Suprapubic skin (tissue), 4 donors: ENCODE results near the gene TTYH2. TPM values are rescaled to one million over a fixed set of nuclear protein-coding genes. Genes with fewer than 3 reads are reported as not detected.

Experiments
- DNase-seq, 2 donors: peaks; one replicate each; pipeline ENCODE4 v3.0.0-alpha.2; 2019; ENCODE audit warnings: low spot score in 2 of 2
- H3K27ac ChIP-seq: fragments of 200-600 bp; sonication (generic); one replicate; pipeline ENCODE4 v1.5.1; 2019
- H3K27me3 ChIP-seq: fragments of 200-600 bp; sonication (generic); one replicate; pipeline ENCODE4 v1.5.1; 2019
- H3K36me3 ChIP-seq: fragments of 200-600 bp; sonication (generic); one replicate; pipeline ENCODE4 v1.5.1; 2019
- H3K4me1 ChIP-seq: fragments of 200-600 bp; sonication (generic); one replicate; pipeline ENCODE4 v1.5.1; 2019
- H3K4me3 ChIP-seq: fragments of 200-600 bp; sonication (generic); one replicate; pipeline ENCODE4 v1.5.1; 2019; ENCODE audit warnings: mild to moderate bottlenecking
- H3K9me3 ChIP-seq: fragments of 200-600 bp; sonication (generic); one replicate; pipeline ENCODE4 v1.5.1; 2019
- EP300 ChIP-seq: sonication (generic); formaldehyde crosslinking; IDR thresholded peaks from one replicate; pipeline ENCODE4 v1.6.1; 2017; ENCODE audit warnings: antibody characterized with exemption
- POLR2A ChIP-seq, 2 donors: fragments of 450-650 bp; IDR thresholded peaks; one replicate each; pipeline ENCODE4 v1.6.1; 2017; ENCODE audit warnings: antibody characterized with exemption in 2 of 2, mild to moderate bottlenecking in 2 of 2, moderate library complexity in 2 of 2
- POLR2AphosphoS5 ChIP-seq, 3 donors: sonication (generic); formaldehyde crosslinking; IDR thresholded peaks; one replicate each; pipeline ENCODE4 v1.6.1; 2017; ENCODE audit warnings: antibody characterized with exemption in 3 of 3
- WGBS: methylation state at CpG from one replicate; pipeline ENCODE4 v1.1.5; 2018; 5-methylcytosine and 5-hydroxymethylcytosine counted together
- total RNA-seq, 4 donors: library from RNA; depleted of rRNA; stranded (reverse); fragments of >200 nt; gene quantifications; one replicate each; pipeline ENCODE4 v1.1.0, GENCODE V29; 2016
- TF ChIP-seq, protein P1 (sequence below), 2 donors: fragments of 200-600 bp in 1 of 2; fragments of 450-650 bp in 1 of 2; sonication (generic) in 1 of 2; IDR thresholded peaks; one replicate each; pipeline ENCODE4 v1.5.1; 2016 to 2019; ENCODE audit warnings: antibody characterized with exemption in 2 of 2, mild to moderate bottlenecking in 1 of 2, moderate library complexity in 1 of 2

TTYH2 gene
- total RNA-seq, 4 donors from 2014 or later: 5.7 to 12.0 (median 8.2) TPM

- Histone ChIP-seq H3K27ac (peak overlapping the region; percentile 39), H3K36me3 (no peaks in the 10 kb centered on the region), H3K9me3 (no peaks in the 10 kb centered on the region), H3K27me3 (no peaks in the 10 kb centered on the region), H3K4me1 (no peaks in the 10 kb centered on the region), H3K4me3 (peak overlapping the region; percentile 6)
- no peak for DNase-seq
- TF ChIP-seq, protein P1, sequence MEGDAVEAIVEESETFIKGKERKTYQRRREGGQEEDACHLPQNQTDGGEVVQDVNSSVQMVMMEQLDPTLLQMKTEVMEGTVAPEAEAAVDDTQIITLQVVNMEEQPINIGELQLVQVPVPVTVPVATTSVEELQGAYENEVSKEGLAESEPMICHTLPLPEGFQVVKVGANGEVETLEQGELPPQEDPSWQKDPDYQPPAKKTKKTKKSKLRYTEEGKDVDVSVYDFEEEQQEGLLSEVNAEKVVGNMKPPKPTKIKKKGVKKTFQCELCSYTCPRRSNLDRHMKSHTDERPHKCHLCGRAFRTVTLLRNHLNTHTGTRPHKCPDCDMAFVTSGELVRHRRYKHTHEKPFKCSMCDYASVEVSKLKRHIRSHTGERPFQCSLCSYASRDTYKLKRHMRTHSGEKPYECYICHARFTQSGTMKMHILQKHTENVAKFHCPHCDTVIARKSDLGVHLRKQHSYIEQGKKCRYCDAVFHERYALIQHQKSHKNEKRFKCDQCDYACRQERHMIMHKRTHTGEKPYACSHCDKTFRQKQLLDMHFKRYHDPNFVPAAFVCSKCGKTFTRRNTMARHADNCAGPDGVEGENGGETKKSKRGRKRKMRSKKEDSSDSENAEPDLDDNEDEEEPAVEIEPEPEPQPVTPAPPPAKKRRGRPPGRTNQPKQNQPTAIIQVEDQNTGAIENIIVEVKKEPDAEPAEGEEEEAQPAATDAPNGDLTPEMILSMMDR (IDR thresholded peaks at IDR 0.05): no peak
- no peak for TF ChIP-seq POLR2A (IDR thresholded peaks at IDR 0.05)
- no peak for TF ChIP-seq EP300
- WGBS: 67% methylated on average over 16 of the region's 19 CpGs
These were observed 21.7 kb downstream of the TTYH2 start for GRCh38 chr17:74235040-74235581.

DNA sequence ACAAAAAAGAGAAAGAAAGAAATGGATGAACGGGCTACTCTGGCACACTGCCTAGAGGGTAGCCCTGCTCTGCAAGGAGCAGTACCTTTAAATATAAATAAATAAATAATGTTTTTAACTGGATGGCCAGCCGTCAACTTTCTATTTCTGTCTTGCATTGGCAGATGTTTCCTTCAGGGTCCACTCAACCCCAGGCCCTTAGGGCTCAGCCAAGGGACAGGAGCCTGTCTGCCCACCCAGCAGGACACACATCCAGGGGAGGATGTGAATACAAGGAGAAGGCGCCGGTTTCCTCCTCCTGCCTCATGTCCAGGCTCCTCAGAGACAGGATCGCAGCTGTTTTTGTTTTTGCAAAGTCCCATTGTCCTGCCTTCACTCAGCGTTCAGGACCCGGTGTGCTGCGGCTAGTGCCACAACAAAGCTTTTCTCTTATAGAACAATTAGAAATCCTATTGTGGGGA, 22.6 kb downstream of the TTYH2 start:
- H3K36me3 ChIP-seq: no peaks in the 10 kb centered on the region

GRCh38 chr17:74237321-74237720, 23.9 kb downstream of the TTYH2 start:
- TF ChIP-seq EP300: no peak
- TF ChIP-seq, protein P1 (IDR thresholded peaks at IDR 0.05): no peak
- TF ChIP-seq POLR2AphosphoS5 (IDR thresholded peaks at IDR 0.05): no peak
- TF ChIP-seq POLR2A (IDR thresholded peaks at IDR 0.05): no peak
- Histone ChIP-seq H3K27me3 (no peaks in the 10 kb centered on the region), H3K4me1 (peaks cover 7% of the 10 kb centered on the region), H3K36me3 (no peaks in the 10 kb centered on the region), H3K9me3 (no peaks in the 10 kb centered on the region), H3K27ac (no peak overlapping the region), H3K4me3 (no peak overlapping the region)
- no peak for DNase-seq
- WGBS: 86% methylated on average over 12 of the region's 12 CpGs

More for the DNA sequence above, 22.6 kb downstream of the TTYH2 start:
- TF ChIP-seq POLR2AphosphoS5 (IDR thresholded peaks at IDR 0.05): no peak
- no peak for TF ChIP-seq EP300
- TF ChIP-seq, protein P1 (IDR thresholded peaks at IDR 0.05): no peak
- no peak for TF ChIP-seq POLR2A (IDR thresholded peaks at IDR 0.05)
- no peak for DNase-seq
- Histone ChIP-seq H3K4me3 (no peak overlapping the region), H3K27me3 (no peaks in the 10 kb centered on the region), H3K4me1 (peaks cover under 1% of the 10 kb centered on the region), H3K9me3 (no peaks in the 10 kb centered on the region), H3K27ac (no peak overlapping the region)
- 74% methylated on average over 8 of the region's 8 CpGs for WGBS

DNA sequence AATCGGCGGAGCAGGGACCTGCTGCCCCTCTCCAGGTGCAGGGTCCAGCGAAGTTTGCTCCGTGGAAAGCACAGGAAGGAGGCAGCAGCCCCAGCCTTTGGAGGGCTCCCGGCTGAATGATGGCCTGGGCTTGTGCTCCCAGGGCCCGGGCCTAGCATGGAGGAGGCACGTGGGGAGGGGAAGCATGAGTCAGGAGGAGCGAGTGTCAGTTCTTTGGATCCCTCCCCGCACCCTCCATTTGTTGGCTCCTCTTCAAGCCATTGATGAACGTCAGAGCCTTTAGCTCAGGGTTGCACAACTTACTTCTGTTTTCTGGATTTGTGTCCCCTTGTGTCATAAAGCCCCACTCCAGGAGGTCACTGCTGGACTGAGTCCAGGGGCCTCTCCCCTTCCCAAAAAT, 25.8 kb downstream of the TTYH2 start:
- no peak overlapping the region for H3K27ac ChIP-seq

GRCh38 chr17:74240618-74241205, 27.3 kb downstream of the TTYH2 start:
- WGBS: 50% methylated on average over 11 of the region's 11 CpGs
- H3K27me3 ChIP-seq: no peaks in the 10 kb centered on the region
- H3K27ac ChIP-seq: no peak overlapping the region
- DNase-seq: no peak
- no peaks in the 10 kb centered on the region for H3K9me3 ChIP-seq
- H3K36me3 ChIP-seq: no peaks in the 10 kb centered on the region
- TF ChIP-seq EP300: no peak
- no peak for TF ChIP-seq POLR2A (IDR thresholded peaks at IDR 0.05)
- no peak for TF ChIP-seq POLR2AphosphoS5 (IDR thresholded peaks at IDR 0.05)
- TF ChIP-seq, protein P1 (IDR thresholded peaks at IDR 0.05): no peak
- H3K4me3 ChIP-seq: no peak overlapping the region
- H3K4me1 ChIP-seq: peaks cover 11% of the 10 kb centered on the region

More for the DNA sequence above, 25.8 kb downstream of the TTYH2 start:
- DNase-seq: no peak
- Histone ChIP-seq H3K4me3 (no peak overlapping the region), H3K27me3 (no peaks in the 10 kb centered on the region), H3K9me3 (no peaks in the 10 kb centered on the region), H3K36me3 (no peaks in the 10 kb centered on the region), H3K4me1 (peaks cover 7% of the 10 kb centered on the region)
- 58% methylated on average over 10 of the region's 10 CpGs for WGBS
- no peak for TF ChIP-seq POLR2AphosphoS5 (IDR thresholded peaks at IDR 0.05)
- TF ChIP-seq POLR2A (IDR thresholded peaks at IDR 0.05): no peak
- TF ChIP-seq EP300: no peak
- TF ChIP-seq, protein P1 (IDR thresholded peaks at IDR 0.05): no peak
